Sigmoid colon (tissue), 7 donors: Measurements from ENCODE around the gene EBI3. TPM values are rescaled to one million over a fixed set of nuclear protein-coding genes. Genes with fewer than 3 reads are reported as not detected.
A peak's percentile ranks its signal among the peaks of the same experiment; 100 is the strongest.
"Not testable (repeated sequence)": the region's sequence is repeated elsewhere in the genome, so short reads cannot be mapped to it uniquely, and the experiment has no call there.

Experiments used
- DNase-seq: peaks from one replicate; pipeline ENCODE4 v3.0.0-alpha.2; 2019
- H3K27ac ChIP-seq, 4 donors: fragments of 200-600 bp; sonication (generic); one replicate each; pipeline ENCODE4 v1.5.1; 2016 to 2019; ENCODE audit warnings: mild to moderate bottlenecking in 1 of 4
- H3K27me3 ChIP-seq, 3 donors: fragments of 200-600 bp; sonication (generic); one replicate each; pipeline ENCODE4 v1.5.1; 2019; ENCODE audit warnings: mild to moderate bottlenecking in 1 of 3
- H3K36me3 ChIP-seq, 4 donors: fragments of 200-600 bp; sonication (generic); one replicate each; pipeline ENCODE4 v1.5.1; 2016 to 2019
- H3K4me1 ChIP-seq, 4 donors: fragments of 200-600 bp; sonication (generic); one replicate each; pipeline ENCODE4 v1.5.1; 2017 to 2019
- H3K4me3 ChIP-seq, 4 donors: fragments of 200-600 bp; sonication (generic); one replicate each; pipeline ENCODE4 v1.5.1; 2017 to 2019; ENCODE audit warnings: mild to moderate bottlenecking in 2 of 4, moderate library complexity in 1 of 4
- H3K9me3 ChIP-seq, 4 donors: fragments of 200-600 bp in 3 of 4; sonication (generic) in 3 of 4; one replicate each; pipeline versions ENCODE4 v1.5.1 to v1.6.1; 2013 to 2019
- CTCF ChIP-seq, 4 experiments: fragments of 450-650 bp in 3 of 4; fragments of 200-600 bp in 1 of 4; IDR thresholded peaks; one replicate each; pipeline ENCODE4 v1.5.1; 2016 to 2019; ENCODE audit warnings: antibody characterized with exemption in 4 of 4, mild to moderate bottlenecking in 3 of 4, moderate library complexity in 2 of 4
- EP300 ChIP-seq, 4 donors: sonication (generic); formaldehyde crosslinking; IDR thresholded peaks; one replicate each; pipeline ENCODE4 v1.6.1; 2017; ENCODE audit warnings: antibody characterized with exemption in 4 of 4
- POLR2A ChIP-seq, 2 donors: fragments of 450-650 bp; IDR thresholded peaks; one replicate each; pipeline ENCODE4 v1.6.1; 2016; ENCODE audit warnings: antibody characterized with exemption in 2 of 2, mild to moderate bottlenecking in 2 of 2, moderate library complexity in 2 of 2
- POLR2AphosphoS5 ChIP-seq, 4 donors: sonication (generic); formaldehyde crosslinking; IDR thresholded peaks; one replicate each; pipeline ENCODE4 v1.6.1; 2017; ENCODE audit warnings: antibody characterized with exemption in 4 of 4
- WGBS, 2 donors: extraction: QIAGEN DNeasy Blood & Tissue Kit; methylation state at CpG; one replicate each; pipeline ENCODE4 v1.1.7; 2013; 5-methylcytosine and 5-hydroxymethylcytosine counted together
- intact Hi-C: fragments of 100-400 bp; cut with DNase I; formaldehyde crosslinking; loops from one replicate; pipeline ENCODE4 v1.15.1; 2023
- polyA plus RNA-seq, 3 donors: library from polyadenylated mRNA; stranded (reverse); fragments of 200-250 nt; gene quantifications; one replicate each; pipeline ENCODE4 v1.2.3, GENCODE V29; 2013
- total RNA-seq, 4 donors: library from RNA; depleted of rRNA; stranded (reverse); fragments of >200 nt; gene quantifications; one replicate each; pipeline ENCODE4 v1.1.0, GENCODE V29; 2016
- donor health status: healthy with polysubstance abuse.
- donor health status: Bipolar disorder and iron deficiency.
- donor health status: healthy.

The EBI3 gene
- total and polyA plus RNA-seq, 7 donors = 1.7 to 17.6 (median 3.6) TPM

- intact Hi-C loops = no loop called here
- TF ChIP-seq POLR2A (IDR thresholded peaks at IDR 0.05) (no peak), POLR2AphosphoS5 (IDR thresholded peaks at IDR 0.05) (no peak), EP300 (IDR thresholded peaks at IDR 0.05) (no peak), CTCF (IDR thresholded peaks at IDR 0.05) (no peak)
- no peak for DNase-seq
- peaks cover 0 to 17% (median 14%) of the 10 kb centered on the region in 4 donors for H3K4me1 ChIP-seq
- WGBS, 2 donors = 5% methylated on average over 71 of the region's 71 CpGs
- peaks cover 23 to 66% (median 53%) of the 10 kb centered on the region in 3 donors for H3K27me3 ChIP-seq
- peak overlapping the region in 2 of 4 donors; percentile 24 to 26 for H3K4me3 ChIP-seq
- H3K9me3 ChIP-seq = no peaks in the 10 kb centered on the region
- no peaks in the 10 kb centered on the region for H3K36me3 ChIP-seq
- H3K27ac ChIP-seq = no peak overlapping the region
These were observed 50.5 kb downstream of the EBI3 start for GRCh38 chr19:4279530-4280422.

- H3K9me3 ChIP-seq = no peaks in the 10 kb centered on the region
- WGBS, 2 donors = 16 to 43% methylated on average over 20 of the region's 20 CpGs
- H3K27ac ChIP-seq = no peak overlapping the region
- no peaks in the 10 kb centered on the region for H3K36me3 ChIP-seq
- peaks cover 16 to 61% (median 45%) of the 10 kb centered on the region in 3 donors for H3K27me3 ChIP-seq
- intact Hi-C loops = no loop called here
- TF ChIP-seq POLR2A (IDR thresholded peaks at IDR 0.05) (no peak), CTCF (IDR thresholded peaks at IDR 0.05) (no peak), POLR2AphosphoS5 (IDR thresholded peaks at IDR 0.05) (no peak), EP300 (IDR thresholded peaks at IDR 0.05) (no peak)
- no peak overlapping the region for H3K4me3 ChIP-seq
- peaks cover 0 to 8% (median 7%) of the 10 kb centered on the region in 4 donors for H3K4me1 ChIP-seq
- DNase-seq = no peak
These were observed 55.0 kb downstream of the EBI3 start for GRCh38 chr19:4284176-4284958.

GRCh38 chr19:4284974-4285373 is 55.7 kb downstream of the EBI3 start:
- Histone ChIP-seq H3K4me1 (peaks cover 0 to 1% (median under 1%) of the 10 kb centered on the region in 4 donors), H3K9me3 (no peaks in the 10 kb centered on the region), H3K36me3 (no peaks in the 10 kb centered on the region), H3K27ac (no peak overlapping the region), H3K4me3 (no peak overlapping the region), H3K27me3 (peaks cover 10 to 55% (median 39%) of the 10 kb centered on the region in 3 donors)
- TF ChIP-seq POLR2AphosphoS5 (IDR thresholded peaks at IDR 0.05) = no peak
- TF ChIP-seq POLR2A (IDR thresholded peaks at IDR 0.05) = no peak
- TF ChIP-seq CTCF (IDR thresholded peaks at IDR 0.05) = no peak
- TF ChIP-seq EP300 (IDR thresholded peaks at IDR 0.05) = no peak
- intact Hi-C loops = no loop called here
- 24 to 70% methylated on average over 6 of the region's 6 CpGs for WGBS, 2 donors
- DNase-seq = no peak

GRCh38 chr19:4286141-4286540 is 56.8 kb downstream of the EBI3 start:
- H3K36me3 ChIP-seq, H3K4me1 ChIP-seq, DNase-seq, intact Hi-C loops, H3K9me3 ChIP-seq, H3K27ac ChIP-seq, H3K4me3 ChIP-seq: not testable (repeated sequence)
- H3K27me3 ChIP-seq = peaks cover 3 to 43% (median 29%) of the 10 kb centered on the region in 3 donors
- WGBS, 2 donors = 91 to 96% methylated on average over 4 of the region's 4 CpGs

Other genes with a start within 250 kb of the EBI3 start
- 1,000 to 10,000 TPM; 1,842 to 2,448 (median 2,055) TPM for gene EEF2, start 244.1 kb upstream of the EBI3 start, total RNA-seq
- 1,000 to 10,000 TPM in 2 of 3 donors, 100 to 1,000 TPM in 1; 906 to 1,654 (median 1,225) TPM for gene EEF2, start 244.1 kb upstream of the EBI3 start, polyA plus RNA-seq
- 10 to 100 TPM; 16.5 to 29.9 (median 19.3) TPM for gene PIAS4, start 221.8 kb upstream of the EBI3 start, total RNA-seq
- 10 to 100 TPM in 2 of 3 donors, 1 to 10 TPM in 1; 7.2 to 21.8 (median 15.0) TPM for gene PIAS4, start 221.8 kb upstream of the EBI3 start, polyA plus RNA-seq
- 10 to 100 TPM; 35.4 to 53.2 (median 44.8) TPM for gene ZBTB7A, start 162.6 kb upstream of the EBI3 start, total RNA-seq
- gene ZBTB7A, start 162.6 kb upstream of the EBI3 start, polyA plus RNA-seq = 10 to 100 TPM; 22.8 to 39.1 (median 23.8) TPM
- 10 to 100 TPM; 48.2 to 76.4 (median 65.3) TPM for gene MAP2K2, start 105.4 kb upstream of the EBI3 start, total RNA-seq
- 100 to 1,000 TPM; 196 to 278 (median 253) TPM for gene MAP2K2, start 105.4 kb upstream of the EBI3 start, polyA plus RNA-seq
- under 1 TPM in 1 of 4 donors, not detected in 3; 0.55 TPM for gene CREB3L3, start 75.9 kb upstream of the EBI3 start, total RNA-seq
- 10 to 100 TPM in 1 of 3 donors, 1 to 10 TPM in 2; 1.8 to 24.0 (median 8.5) TPM for gene CREB3L3, start 75.9 kb upstream of the EBI3 start, polyA plus RNA-seq
- 10 to 100 TPM; 10.3 to 23.5 (median 18.1) TPM for gene SIRT6, start 47.0 kb upstream of the EBI3 start, total RNA-seq
- 100 to 1,000 TPM in 2 of 3 donors, 10 to 100 TPM in 1; 66.1 to 132 (median 129) TPM for gene SIRT6, start 47.0 kb upstream of the EBI3 start, polyA plus RNA-seq
- under 1 TPM; 0.36 to 0.99 (median 0.69) TPM for gene ANKRD24, start 46.8 kb upstream of the EBI3 start, total RNA-seq
- 1 to 10 TPM in 1 of 3 donors, under 1 TPM in 1, not detected in 1; 0.60 to 1.2 TPM for gene ANKRD24, start 46.8 kb upstream of the EBI3 start, polyA plus RNA-seq
- gene YJU2, start 17.6 kb downstream of the EBI3 start, total RNA-seq = 10 to 100 TPM; 19.4 to 22.5 (median 20.8) TPM
- gene YJU2, start 17.6 kb downstream of the EBI3 start, polyA plus RNA-seq = 10 to 100 TPM; 21.5 to 31.8 (median 24.6) TPM
- not detected for gene SHD, start 49.7 kb downstream of the EBI3 start, total RNA-seq
- 10 to 100 TPM; 18.8 to 84.7 (median 68.0) TPM for gene SHD, start 49.7 kb downstream of the EBI3 start, polyA plus RNA-seq
- not detected for gene TMIGD2, start 72.9 kb downstream of the EBI3 start, total RNA-seq
- 1 to 10 TPM in 1 of 3 donors, under 1 TPM in 1, not detected in 1; 0.60 to 6.3 TPM for gene TMIGD2, start 72.9 kb downstream of the EBI3 start, polyA plus RNA-seq
- gene FSD1, start 75.1 kb downstream of the EBI3 start, total RNA-seq = 1 to 10 TPM in 2 of 4 donors, not detected in 2; 1.1 to 1.5 TPM
- gene FSD1, start 75.1 kb downstream of the EBI3 start, polyA plus RNA-seq = 1 to 10 TPM in 2 of 3 donors, not detected in 1; 1.6 to 2.6 TPM
- gene STAP2, start 109.3 kb downstream of the EBI3 start, total RNA-seq = 1 to 10 TPM in 3 of 4 donors, under 1 TPM in 1; 0.99 to 5.5 (median 2.7) TPM
- 100 to 1,000 TPM; 146 to 313 (median 199) TPM for gene STAP2, start 109.3 kb downstream of the EBI3 start, polyA plus RNA-seq
- 10 to 100 TPM in 1 of 4 donors, 1 to 10 TPM in 3; 8.6 to 13.3 (median 9.3) TPM for gene MPND, start 114.0 kb downstream of the EBI3 start, total RNA-seq
- 10 to 100 TPM; 38.2 to 65.2 (median 60.1) TPM for gene MPND, start 114.0 kb downstream of the EBI3 start, polyA plus RNA-seq
- 10 to 100 TPM; 28.5 to 33.9 (median 32.2) TPM for gene SH3GL1, start 171.0 kb downstream of the EBI3 start, total RNA-seq
- gene SH3GL1, start 171.0 kb downstream of the EBI3 start, polyA plus RNA-seq = 10 to 100 TPM; 37.9 to 47.4 (median 45.0) TPM
- 1 to 10 TPM; 3.6 to 5.5 (median 4.1) TPM for gene CHAF1A, start 173.1 kb downstream of the EBI3 start, total RNA-seq
- 10 to 100 TPM in 2 of 3 donors, 1 to 10 TPM in 1; 5.4 to 19.1 (median 10.6) TPM for gene CHAF1A, start 173.1 kb downstream of the EBI3 start, polyA plus RNA-seq
- 100 to 1,000 TPM in 1 of 4 donors, 10 to 100 TPM in 3; 47.1 to 103 (median 62.7) TPM for gene UBXN6, start 228.3 kb downstream of the EBI3 start, total RNA-seq
- gene UBXN6, start 228.3 kb downstream of the EBI3 start, polyA plus RNA-seq = 100 to 1,000 TPM in 2 of 3 donors, 10 to 100 TPM in 1; 96.3 to 160 (median 114) TPM
- 10 to 100 TPM; 31.0 to 45.5 (median 40.4) TPM for gene HDGFL2, start 242.8 kb downstream of the EBI3 start, total RNA-seq
- 10 to 100 TPM; 19.8 to 78.2 (median 22.2) TPM for gene HDGFL2, start 242.8 kb downstream of the EBI3 start, polyA plus RNA-seq